GM12892 (cell line): ENCODE data around the gene PFKFB4.

Experiments
- POLR2A ChIP-seq: IDR thresholded peaks from 2 replicates; pipeline ENCODE4 v1.6.1; 2011; ENCODE audit warnings: low read depth, low read length, control low read depth
- POLR2AphosphoS5 ChIP-seq: IDR thresholded peaks from 2 replicates; pipeline ENCODE4 v1.6.1; 2011; ENCODE audit warnings: low read depth, low read length, control low read depth

GRCh38 chr3:48518638-48519276 is 37.8 kb downstream of the PFKFB4 start:
- TF ChIP-seq POLR2A (no peak), POLR2AphosphoS5 (no peak)
